Measurements from ENCODE around the gene ATP6V0C. TPM values are rescaled to one million over a fixed set of nuclear protein-coding genes. Genes with fewer than 3 reads are reported as not detected.

ATP6V0C gene
- total RNA-seq, 4 donors from 2014 or later, result 26.4 to 98.9 (median 81.8) TPM

- no peak for TF ChIP-seq CTCF (IDR thresholded peaks at IDR 0.05; ENCODE audit: low read depth)
Measured at GRCh38 chr16:2487903-2488531, 25.7 kb upstream of the ATP6V0C start.

- TF ChIP-seq CTCF (IDR thresholded peaks at IDR 0.05; ENCODE audit: low read depth), result no peak
Measured at GRCh38 chr16:2489581-2489980, 24.2 kb upstream of the ATP6V0C start.

DNA sequence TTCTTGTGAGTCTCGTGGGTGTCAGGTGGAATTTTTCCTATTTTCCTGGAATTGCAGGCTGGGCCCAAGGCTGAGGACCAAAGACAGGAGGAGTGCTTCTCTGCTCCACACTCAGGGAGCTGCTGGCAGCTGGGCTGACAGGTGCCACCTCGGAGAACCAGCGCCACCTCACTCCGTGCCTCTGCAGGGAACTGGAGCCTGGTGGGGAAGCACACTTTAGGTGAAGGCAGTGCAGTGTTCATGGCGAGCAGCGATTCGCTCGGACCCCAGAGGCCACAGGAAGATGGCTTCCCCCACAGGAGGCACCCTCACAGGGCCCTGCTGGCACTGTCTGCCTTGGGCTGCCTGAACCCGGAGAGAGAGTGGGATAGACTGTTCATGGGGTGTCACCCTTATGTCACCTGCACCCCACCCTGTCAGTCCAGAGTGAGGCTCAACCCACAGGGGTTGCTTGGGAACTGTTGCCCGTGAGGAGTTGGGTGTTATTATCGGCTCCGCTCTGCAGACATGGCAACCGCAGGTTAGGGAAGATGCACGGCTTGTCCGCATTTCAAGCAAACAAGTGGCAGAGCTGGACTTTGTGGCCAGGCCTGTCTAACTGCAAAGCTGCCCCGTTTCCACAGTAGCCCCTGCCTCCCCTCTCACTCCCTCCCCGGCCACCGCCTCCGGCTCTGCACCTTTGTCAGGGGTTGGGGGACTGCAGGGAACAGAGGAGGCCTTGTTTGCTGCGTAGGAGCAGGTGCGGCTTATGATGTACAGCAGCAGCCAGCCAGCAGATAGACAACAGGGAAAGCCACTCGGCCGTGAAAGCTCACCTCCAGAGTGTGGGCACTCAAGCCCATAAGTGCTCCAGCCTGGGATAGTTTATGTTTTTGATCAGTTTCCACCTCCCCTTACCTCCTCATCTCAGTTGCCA lies 23.3 kb upstream of the ATP6V0C start:
- no peak for TF ChIP-seq CTCF (IDR thresholded peaks at IDR 0.05; ENCODE audit: low read depth)

GRCh38 chr16:2492292-2492691 lies 21.5 kb upstream of the ATP6V0C start:
- no peak for TF ChIP-seq CTCF (IDR thresholded peaks at IDR 0.05; ENCODE audit: low read depth)

DNA sequence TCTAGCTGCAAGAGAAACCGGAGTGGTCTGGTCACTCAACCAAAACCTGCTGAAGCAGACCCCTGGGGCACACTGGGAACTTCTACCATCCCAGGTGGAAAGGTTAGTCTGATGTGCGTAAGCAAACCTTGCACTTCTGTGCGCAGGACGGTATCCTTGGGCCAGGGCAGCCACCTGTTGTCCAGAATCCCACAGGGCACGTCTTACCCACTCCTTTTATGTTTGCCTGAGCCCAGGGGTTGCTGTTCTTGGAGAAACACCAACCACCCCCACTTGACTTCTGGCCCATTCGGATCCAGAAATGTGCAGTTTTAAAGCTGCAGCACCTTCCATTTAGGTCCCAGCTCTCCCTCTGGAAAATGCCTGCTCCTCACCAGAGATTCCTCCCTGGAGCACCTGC lies 20.1 kb upstream of the ATP6V0C start:
- no peak for TF ChIP-seq CTCF (IDR thresholded peaks at IDR 0.05; ENCODE audit: low read depth)

- no peak for TF ChIP-seq CTCF (IDR thresholded peaks at IDR 0.05; ENCODE audit: low read depth)
Measured at GRCh38 chr16:2494616-2495015, 19.1 kb upstream of the ATP6V0C start.

DNA sequence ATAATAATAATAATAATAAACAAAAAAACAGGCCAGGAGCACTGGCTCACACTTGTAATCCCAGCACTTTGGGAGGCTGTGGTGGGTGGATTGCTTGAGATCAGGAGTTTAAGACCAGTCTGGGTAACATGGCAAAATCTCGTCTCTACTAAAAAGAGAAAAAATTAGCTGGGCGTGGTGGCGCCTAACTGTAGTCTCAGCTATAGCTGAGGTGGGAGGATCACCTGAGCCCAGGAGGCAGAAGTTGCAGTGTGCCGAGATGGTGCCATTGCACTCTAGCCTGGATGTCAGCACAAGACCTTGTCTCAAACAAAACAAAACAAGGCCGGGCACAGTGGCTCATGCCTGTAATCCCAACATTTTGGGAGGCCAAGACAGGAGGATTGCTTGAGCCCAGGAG lies 18.7 kb upstream of the ATP6V0C start:
- TF ChIP-seq CTCF (IDR thresholded peaks at IDR 0.05; ENCODE audit: low read depth), result no peak
